Measurements from ENCODE around the gene STPG3. TPM values are rescaled to one million over a fixed set of nuclear protein-coding genes. Genes with fewer than 3 reads are reported as not detected.

The STPG3 gene
- total and polyA plus RNA-seq, 2 of the 13 experiments (the other 11 are each of a cell fraction or from before 2014, with no cell fraction given): not detected

- TF ChIP-seq ZNF687 (CRISPR knock-in tag; IDR thresholded peaks at IDR 0.05) (peak; percentile 77), ELK4 (CRISPR knock-in tag; IDR thresholded peaks at IDR 0.05; ENCODE audit: borderline replicate concordance) (no peak), ZBTB2 (CRISPR knock-in tag; IDR thresholded peaks at IDR 0.05; ENCODE audit: low read depth) (peak; percentile 59; the same call in 1 of the 2 replicates), SIN3B (IDR thresholded peaks at IDR 0.05; ENCODE audit: low read length) (no peak), ZNF800 (CRISPR knock-in tag; IDR thresholded peaks at IDR 0.05) (no peak), ZNF333 (CRISPR knock-in tag; IDR thresholded peaks at IDR 0.05; ENCODE audit: borderline replicate concordance) (no peak), ZSCAN9 (CRISPR knock-in tag; IDR thresholded peaks at IDR 0.05; ENCODE audit: borderline replicate concordance) (no peak), KLF13 (CRISPR knock-in tag; IDR thresholded peaks at IDR 0.05) (no peak), JUN (CRISPR knock-in tag; IDR thresholded peaks at IDR 0.05) (no peak), ZGPAT (CRISPR knock-in tag; IDR thresholded peaks at IDR 0.05) (0 out of 2 replicates have a peak, but pooled peaks have one; percentile 33), FOXC1 (CRISPR knock-in tag; IDR thresholded peaks at IDR 0.05; ENCODE audit: borderline replicate concordance) (0 out of 2 replicates have a peak, but pooled peaks have one; percentile 26), ZNF709 (CRISPR knock-in tag; IDR thresholded peaks at IDR 0.05) (no peak), SKI (IDR thresholded peaks at IDR 0.05; ENCODE audit: partially characterized antibody) (peak; percentile 49), CREB1 (IDR thresholded peaks at IDR 0.05) (no peak), CREB1 (CRISPR knock-in tag; IDR thresholded peaks at IDR 0.05) (no peak)
Measured at GRCh38 chr9:137218754-137219271, 32.3 kb upstream of the STPG3 start (continued).

Measured in HepG2 (cell line).